HepG2 (cell line): ENCODE measurements around the gene CHKA. TPM values are rescaled to one million over a fixed set of nuclear protein-coding genes. Genes with fewer than 3 reads are reported as not detected.

Experiments used
- AHR ChIP-seq: IDR thresholded peaks from 2 replicates; pipeline ENCODE4 v1.6.1; 2018; ENCODE audit warnings: missing genetic modification reagents, missing compliant biosample characterization
- CBX2 ChIP-seq, 2 experiments: fragments of 200-600 bp in 1 of 2; sonication (generic); formaldehyde crosslinking in 1 of 2; IDR thresholded peaks; 2 replicates each; pipeline versions ENCODE4 v1.7.0 to v1.8.1; 2018 to 2022; ENCODE audit warnings: low read depth in 2 of 2, low read length in 1 of 2, mild to moderate bottlenecking in 1 of 2, missing genetic modification reagents in 1 of 2
- GRHL1 ChIP-seq: sonication (generic); formaldehyde crosslinking; conservative IDR thresholded peaks from 2 replicates; pipeline ENCODE4 v1.8.0; 2022; ENCODE audit warnings: missing genetic modification reagents
- HNRNPH1 ChIP-seq: fragments of 200-400 bp; formaldehyde crosslinking; optimal IDR thresholded peaks from 2 replicates; pipeline ENCODE3; 2017; ENCODE audit warnings: mild to moderate bottlenecking, low read depth, low read length
- HNRNPL ChIP-seq: fragments of 200-400 bp; formaldehyde crosslinking; IDR thresholded peaks from 2 replicates; pipeline ENCODE4 v1.6.1; 2017; ENCODE audit warnings: mild to moderate bottlenecking, low read depth, low read length
- JUND ChIP-seq: sonication (generic); formaldehyde crosslinking; IDR thresholded peaks from 2 replicates; pipeline ENCODE4 v1.8.0; 2022; ENCODE audit warnings: mild to moderate bottlenecking, missing genetic modification reagents
- MEIS2 ChIP-seq: sonication (generic); formaldehyde crosslinking; IDR thresholded peaks from 2 replicates; pipeline ENCODE4 v1.9.0; 2021; ENCODE audit warnings: mild to moderate bottlenecking, missing genetic modification reagents
- NR2C2 ChIP-seq: sonication (generic); formaldehyde crosslinking; IDR thresholded peaks from 2 replicates; pipeline ENCODE4 v1.4.0; 2020; ENCODE audit warnings: missing genetic modification reagents, mild to moderate bottlenecking, moderate library complexity, borderline replicate concordance
- NR3C1 ChIP-seq: sonication (generic); formaldehyde crosslinking; IDR thresholded peaks from 2 replicates; pipeline ENCODE4 v1.4.0; 2020; ENCODE audit warnings: missing genetic modification reagents
- SATB2 ChIP-seq: sonication (generic); formaldehyde crosslinking; IDR thresholded peaks from 2 replicates; pipeline ENCODE4 v1.5.0; 2020; ENCODE audit warnings: missing genetic modification reagents
- STAG1 ChIP-seq: sonication (generic); formaldehyde crosslinking; IDR thresholded peaks from 2 replicates; pipeline ENCODE4 v1.4.0; 2020; ENCODE audit warnings: missing genetic modification reagents
- THRA ChIP-seq: sonication (generic); formaldehyde crosslinking; IDR thresholded peaks from 2 replicates; pipeline ENCODE4 v1.4.0; 2020; ENCODE audit warnings: missing genetic modification reagents, borderline replicate concordance
- ZBTB10 ChIP-seq: sonication (generic); formaldehyde crosslinking; IDR thresholded peaks from 2 replicates; pipeline ENCODE4 v1.4.0; 2020; ENCODE audit warnings: missing genetic modification reagents, borderline replicate concordance
- ZGPAT ChIP-seq: IDR thresholded peaks from 2 replicates; pipeline ENCODE4 v1.6.1; 2016; ENCODE audit warnings: mild to moderate bottlenecking
- ZNF33A ChIP-seq: sonication (generic); formaldehyde crosslinking; IDR thresholded peaks from 2 replicates; pipeline ENCODE4 v1.5.1; 2020; ENCODE audit warnings: missing genetic modification reagents, mild to moderate bottlenecking, moderate library complexity, borderline replicate concordance
- ZNF503 ChIP-seq: sonication (generic); formaldehyde crosslinking; IDR thresholded peaks from 2 replicates; pipeline ENCODE4 v1.4.0; 2020; ENCODE audit warnings: missing genetic modification reagents
- ZNF615 ChIP-seq: sonication (generic); formaldehyde crosslinking; IDR thresholded peaks from 2 replicates; pipeline ENCODE4 v1.5.0; 2020; ENCODE audit warnings: mild to moderate bottlenecking, missing genetic modification reagents, borderline replicate concordance
- ZNF776 ChIP-seq: sonication (generic); formaldehyde crosslinking; IDR thresholded peaks from 2 replicates; pipeline ENCODE4 v1.4.0; 2020; ENCODE audit warnings: mild to moderate bottlenecking, missing genetic modification reagents
- polyA plus RNA-seq, 8 experiments: library from polyadenylated mRNA; depleted of rRNA in 3 of 8; stranded (reverse) in 7 of 8; unstranded in 1 of 8; fragments of >200 nt; fragmentation: Illumina TruSeq in 4 of 8; extraction: Trizol in 4 of 8; gene quantifications; 2 replicates each; pipeline versions ENCODE4 v1.2.1 to v1.2.3, GENCODE V29; 2011 to 2016; ENCODE audit warnings: low read depth in 4 of 8, missing spikeins in 1 of 8, mixed read lengths in 1 of 8; ENCODE audit not compliant: insufficient read depth in 1 of 8
- total RNA-seq, 5 experiments: library from RNA; depleted of rRNA; stranded (reverse); fragments of >200 nt; fragmentation: Illumina TruSeq; extraction: Trizol; gene quantifications; 2 replicates each; pipeline ENCODE4 v1.2.3, GENCODE V29; 2016; ENCODE audit warnings: low read depth in 1 of 5

Gene CHKA
- total and polyA plus RNA-seq, 2 of the 13 experiments (the other 11 are each of a cell fraction or from before 2014, with no cell fraction given) = 71.6 to 92.7 TPM

- no peak for TF ChIP-seq ZGPAT (CRISPR knock-in tag)
- no peak for TF ChIP-seq MEIS2 (CRISPR knock-in tag)
- no peak for TF ChIP-seq HNRNPH1
- TF ChIP-seq ZNF615 = no peak
- TF ChIP-seq GRHL1 (CRISPR knock-in tag) = no peak
- no peak for TF ChIP-seq NR3C1 (CRISPR knock-in tag)
- no peak for TF ChIP-seq THRA (CRISPR knock-in tag)
- no peak for TF ChIP-seq SATB2 (CRISPR knock-in tag)
- TF ChIP-seq ZBTB10 (CRISPR knock-in tag) = no peak
- TF ChIP-seq HNRNPL = peak; percentile 68; the same call in 1 of the 2 replicates
- TF ChIP-seq JUND (CRISPR knock-in tag) = no peak
- no peak for TF ChIP-seq NR2C2 (CRISPR knock-in tag)
- TF ChIP-seq ZNF33A (CRISPR knock-in tag) = no peak
- no peak for TF ChIP-seq CBX2 (IDR thresholded peaks at IDR 0.05; ENCODE audit: low read depth, low read length)
- TF ChIP-seq CBX2 (CRISPR knock-in tag; IDR thresholded peaks at IDR 0.05; ENCODE audit: low read depth) = no peak
- TF ChIP-seq STAG1 (CRISPR knock-in tag) = peak; percentile 71
- TF ChIP-seq AHR = no peak
- TF ChIP-seq ZNF776 (CRISPR knock-in tag) = 0 out of 2 replicates have a peak, but pooled peaks have one; percentile 45
- TF ChIP-seq ZNF503 (CRISPR knock-in tag) = no peak
Measured at GRCh38 chr11:68021167-68021787, 99.9 kb downstream of the CHKA start (continued).
